WTC11 (cell line): Measurements from ENCODE around the gene IL18R1. TPM values are rescaled to one million over a fixed set of nuclear protein-coding genes. Genes with fewer than 3 reads are reported as not detected.

Experiments used
- ATAC-seq: fragments of 200-7000 bp; cut with Tn5 transposase; 2 replicates; pipeline ENCODE4 v1.10.0; 2021; ENCODE audit warnings: mild to moderate bottlenecking, moderate library complexity
- CTCF ChIA-PET: fragments of 300-600 bp; sonication (Branson Sonifier 250); formaldehyde crosslinking; loops from one replicate; lab custom pipeline; 2021; ENCODE audit warnings: antibody characterized with exemption; lab: Charles Lee
- POLR2A ChIA-PET: fragments of 350-600 bp; sonication (Branson Sonifier 250); formaldehyde crosslinking; loops from one replicate; lab custom pipeline; 2021; ENCODE audit warnings: antibody characterized with exemption; lab: Charles Lee
- DNase-seq: peaks from one replicate; pipeline ENCODE4 v3.0.0; 2021; ENCODE audit warnings: low spot score
- H3K27ac Mint-ChIP-seq: 2 replicates; pipeline ENCODE4 v1.8.0; 2021; ENCODE audit warnings: mixed read lengths
- H3K27me3 Mint-ChIP-seq: 2 replicates; pipeline ENCODE4 v1.8.0; 2021; ENCODE audit warnings: low read depth, mild to moderate bottlenecking, moderate library complexity, mixed read lengths
- H3K36me3 Mint-ChIP-seq: 2 replicates; pipeline ENCODE4 v1.8.0; 2021; ENCODE audit warnings: mixed read lengths
- H3K4me1 Mint-ChIP-seq: 2 replicates; pipeline ENCODE4 v1.8.0; 2022; ENCODE audit warnings: mixed read lengths
- H3K4me3 Mint-ChIP-seq: 2 replicates; pipeline ENCODE4 v1.8.0; 2021; ENCODE audit warnings: mild to moderate bottlenecking, moderate library complexity, mixed read lengths
- H3K9me3 Mint-ChIP-seq: 2 replicates; pipeline ENCODE4 v1.8.0; 2021; ENCODE audit warnings: mixed read lengths
- AR ChIP-seq: fragments of 250-450 bp; sonication (Bioruptor Pico); IDR thresholded peaks from 2 replicates; pipeline ENCODE4 v1.9.0; 2021; ENCODE audit warnings: mild to moderate bottlenecking
- ATF2 ChIP-seq: sonication (generic); formaldehyde crosslinking; IDR thresholded peaks from 2 replicates; pipeline ENCODE4 v1.8.1; 2022; ENCODE audit warnings: low read depth, missing genetic modification reagents, borderline replicate concordance
- ATF3 ChIP-seq: sonication (generic); formaldehyde crosslinking; conservative IDR thresholded peaks from 2 replicates; pipeline ENCODE4 v1.8.1; 2022; ENCODE audit warnings: mild to moderate bottlenecking, missing genetic modification reagents
- CREB1 ChIP-seq: sonication (generic); formaldehyde crosslinking; IDR thresholded peaks from 2 replicates; pipeline ENCODE4 v1.8.0; 2023; ENCODE audit warnings: mild to moderate bottlenecking, missing genetic modification reagents
- CREM ChIP-seq: sonication (generic); formaldehyde crosslinking; IDR thresholded peaks from 2 replicates; pipeline ENCODE4 v1.8.1; 2022; ENCODE audit warnings: mild to moderate bottlenecking, missing genetic modification reagents, moderate library complexity
- E2F4 ChIP-seq: sonication (generic); formaldehyde crosslinking; IDR thresholded peaks from 2 replicates; pipeline ENCODE4 v1.8.1; 2022; ENCODE audit warnings: low read depth, mild to moderate bottlenecking, moderate library complexity, missing genetic modification reagents, borderline replicate concordance
- ELF4 ChIP-seq: sonication (generic); formaldehyde crosslinking; IDR thresholded peaks from 2 replicates; pipeline ENCODE4 v1.8.1; 2022; ENCODE audit warnings: low read depth, mild to moderate bottlenecking, moderate library complexity, missing genetic modification reagents
- EMX1 ChIP-seq: fragments of 250-450 bp; sonication (Bioruptor Pico); IDR thresholded peaks from 2 replicates; pipeline ENCODE4 v1.8.0; 2021; ENCODE audit warnings: mild to moderate bottlenecking
- ETV6 ChIP-seq: sonication (generic); formaldehyde crosslinking; IDR thresholded peaks from 2 replicates; pipeline ENCODE4 v1.8.1; 2022; ENCODE audit warnings: mild to moderate bottlenecking, missing genetic modification reagents
- KAT7 ChIP-seq: sonication (generic); formaldehyde crosslinking; IDR thresholded peaks from 2 replicates; pipeline ENCODE4 v1.8.1; 2023; ENCODE audit warnings: missing genetic modification reagents, mild to moderate bottlenecking, borderline replicate concordance
- MXD4 ChIP-seq: fragments of 250-450 bp; sonication (Bioruptor Pico); IDR thresholded peaks from 2 replicates; pipeline ENCODE4 v1.8.0; 2021; ENCODE audit warnings: mild to moderate bottlenecking, moderate library complexity, borderline replicate concordance
- MYBL2 ChIP-seq: sonication (generic); formaldehyde crosslinking; IDR thresholded peaks from 2 replicates; pipeline ENCODE4 v1.8.1; 2023; ENCODE audit warnings: mild to moderate bottlenecking, moderate library complexity, missing genetic modification reagents
- NFATC4 ChIP-seq: fragments of 250-450 bp; sonication (Bioruptor Pico); IDR thresholded peaks from 2 replicates; pipeline ENCODE4 v1.9.0; 2021; ENCODE audit warnings: mild to moderate bottlenecking
- OVOL2 ChIP-seq: fragments of 250-450 bp; sonication (Bioruptor Pico); IDR thresholded peaks from 2 replicates; pipeline ENCODE4 v1.9.0; 2021; ENCODE audit warnings: mild to moderate bottlenecking, borderline replicate concordance
- PREB ChIP-seq: sonication (generic); formaldehyde crosslinking; IDR thresholded peaks from 2 replicates; pipeline ENCODE4 v1.8.1; 2022; ENCODE audit warnings: mild to moderate bottlenecking, missing genetic modification reagents, moderate library complexity, borderline replicate concordance
- PRRX2 ChIP-seq: fragments of 250-450 bp; sonication (Bioruptor Pico); IDR thresholded peaks from 2 replicates; pipeline ENCODE4 v1.8.0; 2021; ENCODE audit warnings: mild to moderate bottlenecking
- SMAD4 ChIP-seq: sonication (generic); formaldehyde crosslinking; IDR thresholded peaks from 2 replicates; pipeline ENCODE4 v1.8.0; 2022; ENCODE audit warnings: mild to moderate bottlenecking, missing genetic modification reagents
- TEAD1 ChIP-seq: sonication (generic); formaldehyde crosslinking; IDR thresholded peaks from 2 replicates; pipeline ENCODE4 v1.8.0; 2022; ENCODE audit warnings: mild to moderate bottlenecking, missing genetic modification reagents
- TEAD4 ChIP-seq: sonication (generic); formaldehyde crosslinking; IDR thresholded peaks from 2 replicates; pipeline ENCODE4 v1.8.0; 2022; ENCODE audit warnings: mild to moderate bottlenecking, missing genetic modification reagents
- ZNF138 ChIP-seq: sonication (generic); formaldehyde crosslinking; conservative IDR thresholded peaks from 2 replicates; pipeline ENCODE4 v1.8.1; 2022; ENCODE audit warnings: mild to moderate bottlenecking, moderate library complexity, missing genetic modification reagents
- ZNF671 ChIP-seq: fragments of 250-450 bp; sonication (Bioruptor Pico); IDR thresholded peaks from 2 replicates; pipeline ENCODE4 v1.8.0; 2021; ENCODE audit warnings: mild to moderate bottlenecking
- total RNA-seq: library from RNA; stranded (reverse); gene quantifications from 3 replicates; pipeline ENCODE4 v1.2.3, GENCODE V29; 2021

IL18R1 gene
- total RNA-seq, 1 experiment from 2014 or later: not detected

GRCh38 chr2:102350137-102350793 lies 5.3 kb upstream of the IL18R1 start (continued):
- no peak for TF ChIP-seq TEAD1 (CRISPR knock-in tag)

GRCh38 chr2:102356381-102356712 lies 751 bp downstream of the IL18R1 start:
- ChIA-PET CTCF (interaction anchor here (0.6 to 1.7 kb wide), 12 partner anchors 16 to 1379 kb away, joined by 3 to 14 read pairs (median 4); partner anchors contain the start of gene IL1RL1), POLR2A (no interaction called here)
- TF ChIP-seq PRRX2 (CRISPR knock-in tag) (no peak), EMX1 (CRISPR knock-in tag) (no peak), E2F4 (CRISPR knock-in tag) (no peak), CREM (CRISPR knock-in tag) (no peak), ZNF671 (CRISPR knock-in tag) (no peak), MXD4 (CRISPR knock-in tag) (no peak), ATF3 (CRISPR knock-in tag) (no peak), ELF4 (CRISPR knock-in tag) (no peak), AR (CRISPR knock-in tag) (no peak), ATF2 (no peak), TEAD4 (no peak), NFATC4 (CRISPR knock-in tag) (no peak), OVOL2 (CRISPR knock-in tag) (no peak), PREB (CRISPR knock-in tag) (no peak), SMAD4 (CRISPR knock-in tag) (no peak), CREB1 (CRISPR knock-in tag) (no peak), MYBL2 (CRISPR knock-in tag) (no peak), ZNF138 (CRISPR knock-in tag) (no peak), ETV6 (no peak), KAT7 (no peak)
- peaks cover 5% of the 10 kb centered on the region for H3K4me1 Mint-ChIP-seq
- DNase-seq: no peak
- ATAC-seq: no peak
- H3K36me3 Mint-ChIP-seq: no peaks in the 10 kb centered on the region
- H3K27me3 Mint-ChIP-seq: peaks cover 32% of the 10 kb centered on the region
- H3K4me3 Mint-ChIP-seq: peak overlapping the region; percentile 83
- H3K9me3 Mint-ChIP-seq: no peaks in the 10 kb centered on the region
- no peak overlapping the region for H3K27ac Mint-ChIP-seq
